Measurements from ENCODE around the gene UBQLNL.

Gene UBQLNL, protein sequence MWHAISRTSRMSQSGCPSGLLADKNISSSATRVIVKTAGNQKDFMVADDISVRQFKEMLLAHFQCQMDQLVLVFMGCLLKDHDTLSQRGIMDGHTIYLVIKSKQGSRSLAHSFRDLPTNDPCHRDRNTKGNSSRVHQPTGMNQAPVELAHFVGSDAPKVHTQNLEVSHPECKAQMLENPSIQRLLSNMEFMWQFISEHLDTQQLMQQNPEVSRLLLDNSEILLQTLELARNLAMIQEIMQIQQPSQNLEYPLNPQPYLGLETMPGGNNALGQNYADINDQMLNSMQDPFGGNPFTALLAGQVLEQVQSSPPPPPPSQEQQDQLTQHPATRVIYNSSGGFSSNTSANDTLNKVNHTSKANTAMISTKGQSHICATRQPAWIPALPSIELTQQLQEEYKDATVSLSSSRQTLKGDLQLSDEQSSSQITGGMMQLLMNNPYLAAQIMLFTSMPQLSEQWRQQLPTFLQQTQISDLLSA

GRCh38 chr11:5516599-5516998 is at the start of gene UBQLNL:
Gene UBQLNL, minus strand, starts transcription at chr11:5516699. Its CDS starts 258 bp downstream, at chr11:5516441.
- no peak for DNase-seq

GRCh38 chr11:5564259-5565019 is 47.9 kb upstream of the UBQLNL start:
- no peak for DNase-seq

DNA sequence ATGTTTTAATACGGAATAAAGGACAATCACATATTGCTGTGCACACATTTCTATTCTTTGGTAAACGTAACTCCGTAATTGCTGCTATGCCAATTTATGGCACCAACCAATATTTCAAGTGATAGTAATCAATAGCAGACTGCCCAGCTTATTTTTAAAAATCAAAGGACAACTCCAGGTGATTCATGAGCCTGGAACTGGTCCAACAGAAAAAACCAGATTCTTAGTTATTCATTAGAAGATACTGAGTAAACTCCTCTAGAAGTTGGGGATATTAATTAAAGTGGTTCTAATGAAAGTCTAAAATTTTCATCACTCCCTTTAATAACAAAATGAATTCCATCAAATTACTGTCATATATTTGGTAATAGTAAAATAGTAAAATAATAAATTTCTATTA is 41.3 kb upstream of the UBQLNL start:
- no peak for DNase-seq

GRCh38 chr11:5556596-5557188 is 40.2 kb upstream of the UBQLNL start:
- no peak for DNase-seq

- no peak for DNase-seq
Observed at GRCh38 chr11:5553343-5553742, 36.8 kb upstream of the UBQLNL start.

GRCh38 chr11:5550440-5551095 is 34.1 kb upstream of the UBQLNL start:
- DNase-seq: no peak

GRCh38 chr11:5548440-5548839 is 31.9 kb upstream of the UBQLNL start, which contains the start of gene OR52H1:
Gene OR52H1, minus strand, starts transcription at chr11:5548540. Its CDS starts 3,035 bp downstream, at chr11:5545505.
- no peak for DNase-seq

DNA sequence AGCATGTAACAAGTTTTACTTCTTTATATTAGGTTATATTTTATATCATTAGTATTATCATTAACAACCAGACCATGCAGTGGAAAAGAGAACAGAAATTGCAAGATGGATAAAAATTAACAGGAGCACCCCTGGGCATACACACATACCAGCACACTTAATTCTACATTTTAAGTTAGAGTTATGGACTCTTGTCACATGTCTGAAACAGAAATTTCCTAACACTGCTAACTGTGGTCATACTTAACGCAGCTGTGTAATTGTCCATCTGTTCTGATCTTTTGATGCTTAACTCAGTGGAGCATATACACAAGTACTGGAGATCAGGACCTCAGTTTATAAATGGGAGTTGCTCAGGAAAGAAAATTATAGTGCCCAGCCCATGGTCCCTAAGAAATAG is 31.5 kb upstream of the UBQLNL start:
- DNase-seq: no peak

GRCh38 chr11:5546457-5546856 is 30.0 kb upstream of the UBQLNL start:
- no peak for DNase-seq

GRCh38 chr11:5541427-5541826 is 24.9 kb upstream of the UBQLNL start:
- DNase-seq: no peak

- DNase-seq: no peak
Observed at GRCh38 chr11:5536482-5536881, 20.0 kb upstream of the UBQLNL start.

- no peak for DNase-seq
Observed at GRCh38 chr11:5534046-5534445, 17.5 kb upstream of the UBQLNL start.

- no peak for DNase-seq
Observed at GRCh38 chr11:5531053-5531831, 14.7 kb upstream of the UBQLNL start.

DNA sequence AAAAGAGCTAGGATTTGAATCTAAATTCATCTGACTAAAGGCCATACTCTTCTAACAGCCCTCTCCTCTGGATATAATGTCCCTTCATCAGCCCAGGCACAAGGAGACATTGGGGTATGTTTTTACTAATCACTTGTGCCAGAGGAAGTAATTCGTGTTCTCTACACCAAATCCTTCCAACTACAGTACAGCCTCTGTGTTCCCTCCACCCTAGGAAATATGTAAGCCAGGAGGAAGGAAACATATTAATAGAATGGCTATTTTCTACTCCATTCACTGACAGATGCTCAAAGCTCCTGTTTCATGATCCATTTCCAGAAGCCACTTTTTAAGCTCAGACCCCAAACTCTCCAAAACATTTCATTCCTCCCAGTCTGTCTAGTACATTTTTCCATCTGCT is 12.0 kb upstream of the UBQLNL start:
- DNase-seq: no peak

DNA sequence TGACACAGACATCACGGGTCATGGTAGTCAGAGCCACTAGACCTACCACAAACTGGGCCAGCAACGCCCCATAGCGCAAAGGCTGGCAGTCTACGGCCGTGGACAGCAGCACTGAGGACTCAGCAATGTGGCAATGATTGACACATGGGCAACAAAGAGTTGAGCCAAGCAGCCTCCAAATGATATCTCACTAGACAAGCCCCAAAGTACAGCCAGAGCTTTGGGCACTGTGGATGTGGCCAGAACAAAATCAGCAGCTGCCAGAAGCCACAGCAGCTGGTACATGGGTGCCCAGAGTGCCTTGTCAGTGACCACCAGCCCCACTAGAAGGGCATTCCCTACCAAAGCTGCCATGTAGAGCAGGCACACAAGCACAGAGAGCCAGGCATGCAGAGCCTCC is 11.2 kb upstream of the UBQLNL start:
- DNase-seq: no peak

DNA sequence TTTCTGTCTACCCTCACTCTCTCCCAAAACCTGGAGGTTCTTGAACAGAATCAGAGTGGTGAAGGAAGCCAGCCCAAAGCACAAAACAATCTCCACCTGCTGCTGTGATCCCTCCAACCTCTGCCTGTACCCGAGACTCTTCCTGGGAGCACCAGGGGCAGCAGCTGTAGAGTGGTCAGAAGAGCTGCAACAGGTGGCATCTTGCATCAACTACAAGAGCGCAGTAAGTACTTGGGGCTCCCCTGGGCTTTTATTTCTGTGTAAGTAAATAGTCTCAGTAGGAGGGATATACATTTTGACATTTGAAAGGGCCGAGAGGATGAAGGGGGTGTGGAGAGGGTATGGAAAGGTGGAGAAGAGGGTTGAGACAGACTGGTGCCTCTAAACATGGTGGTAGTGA is 8.3 kb upstream of the UBQLNL start:
- DNase-seq: no peak

DNA sequence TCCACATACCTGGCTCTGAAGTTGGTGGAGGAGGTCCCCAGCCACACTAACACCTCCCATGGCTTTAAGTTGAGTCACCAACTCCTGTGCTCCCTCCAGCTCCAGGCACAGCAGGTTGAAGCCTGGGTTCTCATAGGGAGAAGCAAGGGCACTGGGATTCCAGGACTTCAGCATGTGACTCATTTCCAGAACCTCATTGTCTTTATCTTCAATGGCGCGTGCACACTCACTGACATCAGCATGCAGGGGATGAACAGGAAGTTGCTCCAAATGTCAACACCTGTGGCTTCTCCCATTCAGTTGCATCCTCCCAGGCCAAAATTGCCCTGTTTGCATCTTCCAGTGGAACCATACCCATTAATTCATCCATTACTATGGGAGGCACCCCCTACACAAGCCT is 5.8 kb upstream of the UBQLNL start:
- DNase-seq: no peak

- DNase-seq: no peak
Observed at GRCh38 chr11:5521540-5521939, 5.0 kb upstream of the UBQLNL start.

DNA sequence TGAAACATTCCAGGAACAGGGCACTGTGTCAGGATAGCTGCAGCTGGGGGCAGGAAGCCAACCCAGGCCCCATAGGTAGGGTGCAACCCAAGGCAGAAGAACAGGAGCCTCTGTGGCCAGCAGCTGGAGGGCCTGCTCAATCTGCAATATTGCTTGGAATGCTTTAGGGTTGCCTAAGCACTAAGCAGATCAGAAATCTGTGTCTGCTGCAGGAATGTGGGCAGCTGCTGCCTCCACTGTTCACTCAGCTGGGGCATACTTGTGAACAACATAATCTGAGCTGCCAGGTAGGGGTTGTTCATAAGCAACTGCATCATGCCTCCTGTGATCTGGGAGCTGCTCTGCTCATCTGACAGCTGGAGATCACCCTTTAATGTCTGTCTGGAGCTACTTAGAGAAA is 1.7 kb downstream of the UBQLNL start:
- no peak for DNase-seq

- DNase-seq: no peak
Observed at GRCh38 chr11:5509803-5510202, 6.7 kb downstream of the UBQLNL start, which contains the start of gene UBQLN3. Gene UBQLN3, minus strand, starts transcription at chr11:5509957. Its CDS starts 399 bp downstream, at chr11:5509558.

DNA sequence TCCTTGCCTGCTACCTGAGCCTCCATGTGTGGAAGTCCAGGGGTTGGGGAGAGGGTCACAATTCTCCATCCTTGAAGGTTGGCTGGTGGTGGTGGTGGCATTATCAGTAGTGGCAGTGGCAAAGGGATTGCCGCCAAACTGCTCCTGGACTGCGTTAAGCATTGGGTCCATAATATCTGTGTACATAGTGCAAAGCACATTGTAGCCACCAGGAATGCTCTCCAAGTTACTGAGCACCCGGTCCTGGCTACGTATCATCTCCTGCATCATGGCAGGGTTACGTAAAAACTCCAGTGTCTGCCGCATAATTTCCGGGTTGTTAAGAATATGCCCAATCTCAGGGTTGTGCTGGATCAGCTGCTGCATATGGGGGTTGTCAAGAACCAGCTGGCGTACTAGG is 7.9 kb downstream of the UBQLNL start:
- no peak for DNase-seq

GRCh38 chr11:5507933-5508305 is 8.6 kb downstream of the UBQLNL start:
- no peak for DNase-seq

Data from stimulated activated CD4-positive, alpha-beta T cell treated with anti-CD3 and anti-CD28 coated beads, Interleukin-2, amount 100 ng/mL, for 48 hours (primary cell).